Hematopoietic multipotent progenitor cell treated with erythropoietin and hydrocortisone succinate and interleukin-3 and kit ligand, for 17 days (in vitro differentiated cells): ENCODE data around the gene SPOPL.
"Not testable (repeated sequence)": the region's sequence is repeated elsewhere in the genome, so short reads cannot be mapped to it uniquely, and the experiment has no call there.

Experiments
- DNase-seq: peaks from one replicate; pipeline ENCODE4 v3.0.0-alpha.2; 2015; ENCODE audit warnings: low spot score

Gene SPOPL

GRCh38 chr2:138501425-138502254, at the start of gene SPOPL:
SPOPL (plus strand) TSS chr2:138501770; CDS start chr2:138550217, 48,447 bp downstream.
- DNase-seq = peak; percentile 68

GRCh38 chr2:138452324-138452723, 49.2 kb upstream of the SPOPL start:
- DNase-seq = no peak

GRCh38 chr2:138453815-138454214, 47.8 kb upstream of the SPOPL start:
- DNase-seq = no peak

GRCh38 chr2:138454761-138455160, 46.8 kb upstream of the SPOPL start:
- DNase-seq = no peak

GRCh38 chr2:138455275-138455674, 46.3 kb upstream of the SPOPL start:
- DNase-seq = no peak

- no peak for DNase-seq
These were observed 45.9 kb upstream of the SPOPL start for GRCh38 chr2:138455691-138456090.

GRCh38 chr2:138462689-138463088, 38.9 kb upstream of the SPOPL start:
- not testable (repeated sequence) for DNase-seq

- no peak for DNase-seq
These were observed 33.0 kb upstream of the SPOPL start for GRCh38 chr2:138468617-138469016.

- no peak for DNase-seq
These were observed 32.2 kb upstream of the SPOPL start for GRCh38 chr2:138469411-138469810.

GRCh38 chr2:138470941-138471340, 30.6 kb upstream of the SPOPL start:
- no peak for DNase-seq

GRCh38 chr2:138474100-138474825, 27.3 kb upstream of the SPOPL start:
- DNase-seq = no peak

GRCh38 chr2:138475277-138475776, 26.2 kb upstream of the SPOPL start:
- no peak for DNase-seq

GRCh38 chr2:138476186-138476585, 25.4 kb upstream of the SPOPL start:
- no peak for DNase-seq

- no peak for DNase-seq
These were observed 24.6 kb upstream of the SPOPL start for GRCh38 chr2:138476940-138477339.

- not testable (repeated sequence) for DNase-seq
These were observed 18.8 kb upstream of the SPOPL start for GRCh38 chr2:138482796-138483195.

- no peak for DNase-seq
These were observed 16.6 kb upstream of the SPOPL start for GRCh38 chr2:138485019-138485418.

- DNase-seq = no peak
These were observed 15.0 kb upstream of the SPOPL start for GRCh38 chr2:138486363-138487198.

GRCh38 chr2:138490673-138491494, 10.7 kb upstream of the SPOPL start:
- no peak for DNase-seq

- no peak for DNase-seq
These were observed 10.1 kb upstream of the SPOPL start for GRCh38 chr2:138491495-138491862.

- no peak for DNase-seq
These were observed 9.4 kb upstream of the SPOPL start for GRCh38 chr2:138492160-138492559.

- DNase-seq = no peak
These were observed 8.2 kb upstream of the SPOPL start for GRCh38 chr2:138493334-138493733.
